Natural killer cell (primary cell): ENCODE results near the gene PHLDB3. TPM values are rescaled to one million over a fixed set of nuclear protein-coding genes. Genes with fewer than 3 reads are reported as not detected.

Experiments
- ATAC-seq, 3 donors: fragments of 150-1000 bp in 2 of 3; fragments of 200-7000 bp in 1 of 3; cut with Tn5 transposase; 1 replicate in 1 of 3; 2 replicates in 2 of 3; pipeline ENCODE4 v1.10.0; 2021; ENCODE audit warnings: mild to moderate bottlenecking in 2 of 3, moderate library complexity in 2 of 3
- DNase-seq, 2 donors: peaks; one replicate each; pipeline versions ENCODE4 v3.0.0 to v3.0.0-alpha.2; 2013 to 2021; ENCODE audit warnings: mixed read lengths in 1 of 2
- H3K27ac ChIP-seq: one replicate; pipeline ENCODE4 v1.5.1; 2013; ENCODE audit warnings: mild to moderate bottlenecking, low read length
- H3K27me3 ChIP-seq: one replicate; pipeline ENCODE4 v1.6.1; 2013; ENCODE audit warnings: low read length; ENCODE audit not compliant: control insufficient read depth, insufficient read depth
- H3K36me3 ChIP-seq: one replicate; pipeline ENCODE4 v1.6.1; 2013; ENCODE audit warnings: low read length; ENCODE audit not compliant: control insufficient read depth, insufficient read depth
- H3K4me1 ChIP-seq: one replicate; pipeline ENCODE4 v1.6.1; 2013; ENCODE audit warnings: low read length; ENCODE audit not compliant: control insufficient read depth, insufficient read depth
- H3K4me3 ChIP-seq: one replicate; pipeline ENCODE4 v1.5.1; 2013; ENCODE audit warnings: low read length
- H3K9me3 ChIP-seq: one replicate; pipeline ENCODE4 v1.6.1; 2013; ENCODE audit warnings: low read length; ENCODE audit not compliant: control insufficient read depth, insufficient read depth
- H3K27ac Mint-ChIP-seq, 2 donors: one replicate each; pipeline ENCODE4 v1.8.0; 2022; ENCODE audit warnings: mild to moderate bottlenecking in 2 of 2, mixed read lengths in 2 of 2, moderate library complexity in 1 of 2
- H3K27me3 Mint-ChIP-seq, 2 donors: one replicate each; pipeline ENCODE4 v1.8.0; 2022; ENCODE audit warnings: low read depth in 2 of 2, mixed read lengths in 2 of 2
- H3K36me3 Mint-ChIP-seq: one replicate; pipeline ENCODE4 v1.8.0; 2022; ENCODE audit warnings: mixed read lengths
- H3K4me1 Mint-ChIP-seq, 2 donors: one replicate each; pipeline ENCODE4 v1.8.0; 2022; ENCODE audit warnings: mixed read lengths in 2 of 2
- H3K4me3 Mint-ChIP-seq: one replicate; pipeline ENCODE4 v1.8.0; 2022; ENCODE audit warnings: mild to moderate bottlenecking, moderate library complexity, mixed read lengths
- H3K9me3 Mint-ChIP-seq, 2 donors: one replicate each; pipeline ENCODE4 v1.8.0; 2022; ENCODE audit warnings: mixed read lengths in 2 of 2
- CTCF ChIP-seq: fragments of 200-600 bp; IDR thresholded peaks from one replicate; pipeline ENCODE4 v1.8.0; 2022; ENCODE audit warnings: antibody characterized with exemption
- WGBS: methylation state at CpG from one replicate; pipeline ENCODE4 v1.1.7; 2013; ENCODE audit warnings: missing lambda C conversion rate; ENCODE audit not compliant: insufficient coverage; 5-methylcytosine and 5-hydroxymethylcytosine counted together
- intact Hi-C: fragments of 100-400 bp; cut with micrococcal nuclease; formaldehyde crosslinking; loops from one replicate; pipeline ENCODE4 v1.14.2; 2022
- total RNA-seq, 4 donors: library from RNA; stranded (reverse); fragments of 120-200 nt in 1 of 4; gene quantifications; one replicate each; pipeline versions ENCODE4 v1.2.3 to v1.2.4, GENCODE V29; 2013 to 2022

The PHLDB3 gene
- total RNA-seq, 3 donors from 2014 or later (not counting 1 experiment from before 2014, with no cell fraction given), result 24.5 to 24.9 (median 24.8) TPM

GRCh38 chr19:43545981-43546380, 41.4 kb upstream of the PHLDB3 start:
- peaks cover 35% of the 10 kb centered on the region for H3K36me3 ChIP-seq
- WGBS, result 96% methylated on average over 2 of the region's 2 CpGs
- ATAC-seq (no peak), DNase-seq (no peak)
- H3K4me3 ChIP-seq, result no peak overlapping the region
- no peak for TF ChIP-seq CTCF
- no peaks in the 10 kb centered on the region for H3K27me3 ChIP-seq
- H3K4me1 ChIP-seq, result no peaks in the 10 kb centered on the region
- Mint-ChIP-seq H3K4me1 (no peaks in the 10 kb centered on the region), H3K27ac (no peak overlapping the region), H3K4me3 (no peak overlapping the region), H3K36me3 (no peaks in the 10 kb centered on the region), H3K9me3 (no peaks in the 10 kb centered on the region), H3K27me3 (no peaks in the 10 kb centered on the region)
- H3K27ac ChIP-seq, result no peak overlapping the region
- no peaks in the 10 kb centered on the region for H3K9me3 ChIP-seq
- intact Hi-C loops, result no loop called here

- no peaks in the 10 kb centered on the region for H3K4me1 ChIP-seq
- peaks cover 33% of the 10 kb centered on the region for H3K36me3 ChIP-seq
- H3K27me3 ChIP-seq, result no peaks in the 10 kb centered on the region
- H3K27ac Mint-ChIP-seq, result peak overlapping the region in 1 of 2 donors; percentile 19
- no peaks in the 10 kb centered on the region for H3K9me3 ChIP-seq
- no peak overlapping the region for H3K4me3 Mint-ChIP-seq
- no peaks in the 10 kb centered on the region for H3K36me3 Mint-ChIP-seq
- H3K27me3 Mint-ChIP-seq, result no peaks in the 10 kb centered on the region
- intact Hi-C loops, result no loop called here
- no peaks in the 10 kb centered on the region for H3K9me3 Mint-ChIP-seq
- ATAC-seq (no peak), DNase-seq (no peak)
- no peaks in the 10 kb centered on the region for H3K4me1 Mint-ChIP-seq
- WGBS, result 93% methylated on average over 5 of the region's 5 CpGs
- TF ChIP-seq CTCF, result no peak
- H3K27ac ChIP-seq, result no peak overlapping the region
- no peak overlapping the region for H3K4me3 ChIP-seq
Measured at GRCh38 chr19:43545276-43545675, 40.7 kb upstream of the PHLDB3 start.

- Histone ChIP-seq H3K27me3 (no peaks in the 10 kb centered on the region), H3K4me3 (no peak overlapping the region), H3K4me1 (no peaks in the 10 kb centered on the region), H3K36me3 (peaks cover 39% of the 10 kb centered on the region), H3K9me3 (no peaks in the 10 kb centered on the region), H3K27ac (no peak overlapping the region)
- DNase-seq, result no peak
- intact Hi-C loops, result no loop called here
- H3K27me3 Mint-ChIP-seq, result no peaks in the 10 kb centered on the region
- peaks cover 5% of the 10 kb centered on the region for H3K36me3 Mint-ChIP-seq
- H3K9me3 Mint-ChIP-seq, result peaks cover 0 to 2% of the 10 kb centered on the region in 2 donors
- no peak overlapping the region for H3K4me3 Mint-ChIP-seq
- no peaks in the 10 kb centered on the region for H3K4me1 Mint-ChIP-seq
- WGBS, result 97% methylated on average over 9 of the region's 9 CpGs
- H3K27ac Mint-ChIP-seq, result no peak overlapping the region
- TF ChIP-seq CTCF, result no peak
- ATAC-seq, result no peak
Measured at GRCh38 chr19:43544077-43544476, 39.5 kb upstream of the PHLDB3 start.

GRCh38 chr19:43541920-43542650, 37.5 kb upstream of the PHLDB3 start:
- Mint-ChIP-seq H3K36me3 (peaks cover 13% of the 10 kb centered on the region), H3K27me3 (no peaks in the 10 kb centered on the region), H3K4me1 (no peaks in the 10 kb centered on the region), H3K27ac (no peak overlapping the region), H3K9me3 (peaks cover 0 to 2% of the 10 kb centered on the region in 2 donors), H3K4me3 (no peak overlapping the region)
- Histone ChIP-seq H3K36me3 (peaks cover 44% of the 10 kb centered on the region), H3K4me3 (no peak overlapping the region), H3K4me1 (no peaks in the 10 kb centered on the region), H3K27me3 (no peaks in the 10 kb centered on the region), H3K9me3 (peaks cover 3% of the 10 kb centered on the region), H3K27ac (no peak overlapping the region)
- no peak for DNase-seq
- ATAC-seq, result no peak
- intact Hi-C loops, result no loop called here
- WGBS, result 97% methylated on average over 5 of the region's 5 CpGs
- no peak for TF ChIP-seq CTCF
